GM12891 (cell line): Measurements from ENCODE around the gene MRPL28.
"Not testable (repeated sequence)": the region's sequence is repeated elsewhere in the genome, so short reads cannot be mapped to it uniquely, and the experiment has no call there.

Experiments used
- DNase-seq: peaks from one replicate; pipeline ENCODE4 v3.0.0; 2011; ENCODE audit warnings: low spot score; ENCODE audit not compliant: insufficient read length
- FAIRE-seq: peaks from 2 replicates; lab custom pipeline; 2011; peaks lifted over from hg19 to GRCh38; lab: Jason Lieb, UNC
- PAX5 ChIP-seq: IDR thresholded peaks from 2 replicates; pipeline ENCODE4 v1.6.1; 2011; ENCODE audit warnings: low read length, moderate library complexity, mild to moderate bottlenecking; ENCODE audit not compliant: insufficient read depth, severe bottlenecking
- POLR2A ChIP-seq: IDR thresholded peaks from 2 replicates; pipeline ENCODE4 v1.6.1; 2011; ENCODE audit warnings: low read depth, low read length, control low read depth
- POLR2AphosphoS5 ChIP-seq: IDR thresholded peaks from 2 replicates; pipeline ENCODE4 v1.6.1; 2011; ENCODE audit warnings: low read depth, low read length, control low read depth
- POU2F2 ChIP-seq: IDR thresholded peaks from 2 replicates; pipeline ENCODE4 v1.6.1; 2011; ENCODE audit warnings: low read depth, mild to moderate bottlenecking, control low read depth, low read length, moderate library complexity
- SPI1 ChIP-seq: IDR thresholded peaks from 2 replicates; pipeline ENCODE4 v1.6.1; 2011; ENCODE audit warnings: low read depth, low read length, control low read depth
- TAF1 ChIP-seq: IDR thresholded peaks from 2 replicates; pipeline ENCODE4 v1.6.1; 2011; ENCODE audit warnings: low read depth, low read length, control low read depth

MRPL28 gene

DNA sequence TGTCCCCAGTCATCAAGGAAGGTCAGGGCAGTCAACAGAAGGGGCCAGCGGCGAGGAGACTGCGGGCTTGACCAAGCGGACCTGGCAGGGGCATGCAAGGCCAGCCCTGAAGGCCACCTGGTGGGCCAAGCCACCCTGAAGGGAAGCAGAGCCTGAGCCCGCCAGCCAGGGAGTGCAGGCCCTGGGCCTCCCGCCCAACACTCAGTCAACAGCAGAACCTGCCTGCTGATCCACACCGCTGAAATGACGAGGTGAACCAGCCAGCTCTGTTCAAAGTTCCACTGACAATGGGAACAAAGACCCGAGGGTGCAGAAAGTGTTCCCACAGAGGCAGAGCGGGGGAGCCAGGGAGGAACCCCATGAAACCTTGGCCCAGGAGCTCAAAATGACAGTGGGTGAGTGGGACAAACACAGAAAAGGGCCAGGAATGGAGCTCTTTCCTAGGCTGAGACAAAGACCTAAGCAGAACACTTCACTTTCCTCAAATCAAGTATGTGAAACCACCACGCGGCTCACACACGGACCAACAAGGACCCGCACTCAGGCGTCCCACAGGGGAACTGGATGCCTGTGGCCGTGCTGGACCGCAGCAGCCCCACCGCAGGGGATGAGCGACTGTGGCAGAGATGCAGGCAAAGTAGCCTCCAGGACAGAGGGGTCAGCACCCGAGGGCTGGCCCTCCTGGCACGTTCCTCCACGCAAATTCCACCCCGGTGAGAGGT is 29.8 kb downstream of the MRPL28 start:
- DNase-seq, result no peak
- no peak for FAIRE-seq
- TF ChIP-seq POU2F2, result no peak
- TF ChIP-seq POLR2AphosphoS5, result no peak
- TF ChIP-seq SPI1, result no peak
- no peak for TF ChIP-seq PAX5

DNA sequence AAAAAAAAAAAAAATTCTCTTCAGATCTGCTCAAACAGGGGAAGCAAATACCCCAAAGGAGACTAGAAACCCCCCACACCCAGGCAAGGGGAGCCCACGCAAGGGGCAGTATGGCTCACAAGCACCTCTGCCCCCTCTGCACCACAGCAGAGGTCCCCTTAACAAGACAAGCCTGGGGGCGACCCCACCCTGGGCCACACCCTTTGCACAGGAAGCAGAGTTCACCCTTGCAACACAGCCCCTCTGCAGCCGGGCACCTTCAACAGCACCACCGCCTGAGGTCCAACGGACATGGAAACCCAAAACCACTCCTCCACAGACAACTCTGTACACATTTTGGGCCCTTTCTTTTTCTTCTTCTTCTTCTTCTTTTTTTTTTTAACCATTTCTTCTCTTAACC is 30.7 kb downstream of the MRPL28 start:
- FAIRE-seq (no peak), DNase-seq (no peak)
- TF ChIP-seq PAX5, result no peak

DNA sequence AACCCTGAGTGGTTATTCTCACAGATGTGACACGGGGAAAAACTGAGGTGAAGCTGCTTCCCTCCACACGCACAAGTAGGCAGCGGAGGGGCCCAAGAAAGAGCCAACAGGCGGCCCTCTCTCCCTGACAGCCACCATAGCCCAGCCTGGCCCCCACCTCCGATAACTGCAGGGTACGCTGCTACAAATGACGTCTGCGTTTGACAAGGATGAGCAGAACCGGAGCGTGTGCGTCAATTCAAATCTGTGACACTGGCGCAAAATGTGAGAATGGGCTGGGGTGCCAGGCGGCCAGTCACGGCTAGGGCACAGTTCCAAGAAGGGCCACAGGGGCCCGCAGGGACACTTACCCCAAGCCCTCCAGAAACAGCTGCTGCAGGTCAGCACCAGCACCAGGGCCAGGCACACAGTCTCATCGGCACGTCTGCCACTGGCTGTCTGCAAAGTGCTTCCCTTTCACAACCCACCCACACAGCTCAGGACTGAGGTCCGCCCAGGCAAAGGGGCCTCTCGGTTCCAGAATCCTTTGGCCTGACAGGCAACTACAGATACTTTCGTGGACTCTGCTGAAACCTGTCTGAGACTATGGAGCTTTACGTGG is 32.3 kb downstream of the MRPL28 start:
- FAIRE-seq (no peak), DNase-seq (peak; percentile 24)
- TF ChIP-seq POU2F2, result no peak
- TF ChIP-seq POLR2A, result no peak
- no peak for TF ChIP-seq PAX5
- no peak for TF ChIP-seq SPI1
- no peak for TF ChIP-seq POLR2AphosphoS5
- TF ChIP-seq TAF1, result no peak

DNA sequence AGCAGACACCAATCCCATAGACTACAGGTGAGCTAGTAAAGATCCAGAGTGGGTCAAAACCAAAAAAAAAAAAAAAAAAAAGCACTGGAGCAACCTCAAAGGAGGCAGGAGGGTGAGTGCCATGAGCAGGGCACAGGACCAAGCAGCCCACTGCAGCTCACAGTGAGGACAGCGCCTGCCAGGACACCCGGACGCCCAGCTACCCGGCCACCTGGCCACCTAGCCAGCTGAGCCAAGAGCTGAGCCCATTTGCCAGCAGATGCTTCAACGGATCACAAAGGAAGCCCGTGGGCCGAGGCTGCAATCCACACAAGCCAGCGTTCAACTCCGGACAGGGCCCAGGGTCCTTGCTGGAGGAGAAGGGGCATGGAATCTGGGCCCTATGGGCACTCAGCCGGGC is 32.9 kb downstream of the MRPL28 start:
- TF ChIP-seq PAX5 (no peak), POU2F2 (no peak), SPI1 (no peak), POLR2A (no peak), TAF1 (no peak), POLR2AphosphoS5 (no peak)
- no peak for DNase-seq
- no peak for FAIRE-seq

DNA sequence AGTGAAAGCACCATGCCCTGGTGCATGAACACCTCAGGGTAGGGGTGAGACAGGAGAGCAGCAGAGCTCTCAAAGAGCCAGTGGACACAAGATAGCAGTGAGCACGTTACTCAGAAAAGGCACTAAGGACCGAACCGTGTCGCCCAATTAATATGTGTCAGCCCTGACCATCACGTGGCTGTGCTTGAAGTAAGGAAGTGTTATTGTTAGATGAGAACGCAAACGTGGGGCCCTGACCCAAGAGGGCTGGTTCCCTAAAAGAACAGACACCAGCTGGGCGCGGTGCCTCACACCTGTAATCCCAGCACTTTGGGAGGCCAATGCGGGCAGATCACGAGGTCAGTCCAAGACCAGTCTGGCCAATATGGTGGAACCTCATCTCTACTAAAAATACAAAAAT is 34.1 kb downstream of the MRPL28 start:
- FAIRE-seq (peak; percentile 45), DNase-seq (peak; percentile 15)
- TF ChIP-seq PAX5, result no peak
- TF ChIP-seq POLR2AphosphoS5, result no peak
- TF ChIP-seq POLR2A, result no peak
- TF ChIP-seq TAF1, result no peak
- TF ChIP-seq POU2F2, result no peak
- no peak for TF ChIP-seq SPI1

DNA sequence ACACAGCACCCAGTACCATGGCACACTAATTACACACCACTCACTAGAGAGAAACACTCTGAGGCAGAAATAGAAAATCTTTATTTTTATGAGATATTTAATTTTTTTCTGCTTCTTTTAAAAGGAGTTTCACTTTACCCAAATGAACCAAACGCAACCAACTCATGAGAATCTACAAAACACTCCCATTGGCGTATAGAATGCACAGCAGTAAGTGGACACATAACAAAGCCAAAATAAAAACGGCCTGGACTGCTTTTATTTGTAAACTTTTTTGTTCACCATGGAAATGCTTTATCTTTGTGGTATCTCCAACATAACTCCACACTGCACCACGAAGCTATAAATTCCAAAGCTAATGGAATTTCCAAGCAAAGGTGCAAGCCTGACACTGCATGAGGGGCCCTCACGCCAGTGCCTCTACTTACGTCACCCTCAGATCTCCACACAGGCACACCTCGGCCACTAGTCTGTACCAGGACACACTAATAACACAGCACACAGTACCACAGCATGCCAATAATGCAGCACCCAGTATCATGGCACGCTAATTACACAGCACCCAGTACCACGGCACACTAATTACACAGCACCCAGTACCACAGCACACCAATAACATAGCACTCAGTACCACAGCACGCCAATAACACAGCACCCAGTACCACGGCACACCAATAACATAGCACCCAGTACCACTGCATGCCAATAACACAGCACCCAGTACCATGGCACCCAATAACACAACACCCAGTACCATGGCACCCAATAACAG is 35.3 kb downstream of the MRPL28 start:
- DNase-seq, result not testable (repeated sequence)
- FAIRE-seq, result peak; percentile 73

DNA sequence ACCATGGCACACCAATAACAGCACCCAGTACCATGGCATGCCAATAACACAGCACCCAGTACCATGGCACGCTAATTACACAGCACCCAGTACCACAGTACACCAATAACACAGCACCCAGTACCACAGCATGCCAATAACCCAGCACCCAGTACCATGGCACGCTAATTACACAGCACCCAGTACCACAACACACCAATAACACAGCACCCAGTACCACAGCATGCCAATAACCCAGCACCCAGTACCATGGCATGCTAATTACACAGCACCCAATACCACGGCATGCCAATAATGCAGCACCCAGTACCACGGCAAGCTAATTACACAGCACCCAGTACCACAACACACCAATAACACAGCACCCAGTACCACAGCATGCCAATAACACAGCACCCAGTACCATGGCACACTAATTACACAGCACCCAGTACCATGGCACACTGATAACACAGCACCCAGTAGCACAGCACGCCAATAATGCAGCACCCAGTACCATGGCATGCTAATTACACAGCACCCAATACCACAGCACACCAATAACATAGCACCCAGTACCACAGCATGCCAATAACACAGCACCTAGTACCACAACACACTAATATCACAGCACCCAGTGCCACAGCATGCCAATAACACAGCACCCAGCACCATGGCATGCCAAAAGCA is 36.0 kb downstream of the MRPL28 start:
- not testable (repeated sequence) for DNase-seq
- FAIRE-seq, result peak; percentile 85

DNA sequence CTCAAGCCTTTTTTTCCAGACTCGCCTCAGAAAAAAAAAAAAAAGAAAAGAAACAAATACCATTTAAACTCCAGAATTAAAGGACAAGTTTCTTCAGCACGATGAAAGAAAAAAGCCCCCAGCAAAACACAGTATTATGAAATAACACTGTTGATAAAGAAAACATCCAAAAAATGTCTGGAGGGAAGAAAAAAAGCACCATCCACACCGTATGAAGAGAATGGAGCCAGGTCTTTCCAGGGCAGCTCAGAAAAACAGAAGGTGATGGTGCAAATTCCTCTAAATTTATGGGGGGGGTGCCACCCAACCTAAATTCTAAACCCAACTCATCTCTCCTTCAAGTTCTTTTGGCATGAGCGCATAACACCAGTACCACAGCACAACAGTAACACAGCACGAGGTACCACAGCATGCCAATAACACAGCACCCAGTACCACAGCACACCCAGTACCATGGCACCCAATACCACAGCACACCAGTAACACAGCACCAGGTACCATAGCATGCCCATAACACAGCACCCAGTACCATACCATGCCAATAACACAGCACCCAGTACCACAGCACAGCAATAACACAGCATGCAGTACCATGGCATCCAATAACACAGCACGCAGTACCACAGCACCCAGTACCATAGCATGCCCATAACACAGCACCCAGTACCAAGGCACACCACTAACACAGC is 36.8 kb downstream of the MRPL28 start:
- TF ChIP-seq POU2F2 (no peak), SPI1 (no peak), POLR2AphosphoS5 (no peak), POLR2A (no peak), PAX5 (no peak), TAF1 (no peak)
- DNase-seq, result no peak
- no peak for FAIRE-seq

DNA sequence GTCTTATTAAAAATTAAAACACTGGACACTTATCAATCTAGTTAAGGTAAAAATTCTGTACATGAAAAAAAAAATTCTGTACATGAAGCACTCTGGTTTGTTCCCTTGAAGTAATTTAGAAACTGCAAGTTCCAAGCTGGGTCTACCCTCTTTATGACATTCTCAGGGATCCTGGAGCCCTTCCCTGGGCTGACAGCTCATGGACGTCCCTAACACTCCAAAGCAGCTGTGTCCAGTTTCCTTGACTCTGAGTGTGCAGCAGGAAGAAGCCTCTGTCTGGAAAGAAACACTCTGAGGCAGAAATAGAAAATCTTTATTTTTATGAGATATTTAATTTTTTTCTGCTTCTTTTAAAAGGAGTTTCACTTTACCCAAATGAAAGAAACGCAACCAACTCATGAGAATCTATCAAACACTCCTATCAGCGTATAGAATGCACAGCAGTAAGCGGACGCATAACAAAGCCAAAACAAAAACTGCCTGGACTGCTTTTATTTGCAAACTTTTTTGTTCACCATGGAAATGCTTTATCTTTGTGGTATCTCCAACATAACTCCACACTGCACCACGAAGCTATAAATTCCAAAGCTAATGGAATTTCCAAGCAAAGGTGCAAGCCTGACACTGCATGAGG is 39.0 kb downstream of the MRPL28 start:
- not testable (repeated sequence) for FAIRE-seq, DNase-seq

DNA sequence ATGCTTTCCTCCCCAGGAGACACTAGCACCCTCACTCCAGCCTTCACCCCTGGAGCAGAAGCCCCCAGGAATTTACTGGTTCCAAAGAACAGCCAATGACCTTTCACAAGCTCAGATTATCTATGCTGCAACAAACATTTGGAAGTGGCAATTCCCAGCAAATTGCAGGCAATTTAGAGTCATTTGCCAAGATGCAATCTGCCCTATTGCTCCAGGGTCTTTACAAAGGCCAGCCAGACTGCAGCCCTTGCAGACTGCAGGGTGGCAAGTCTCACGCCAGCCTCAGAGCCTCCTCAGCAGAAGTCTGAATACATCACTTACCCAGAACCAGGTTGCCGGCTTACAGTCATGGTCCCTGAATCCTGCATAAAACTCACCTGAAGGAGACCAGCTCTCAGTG is 39.6 kb downstream of the MRPL28 start:
- no peak for FAIRE-seq

More for the DNA sequence above, 39.6 kb downstream of the MRPL28 start:
- no peak for TF ChIP-seq POLR2AphosphoS5
- TF ChIP-seq TAF1, result no peak
- no peak for DNase-seq
